Measurements from ENCODE around the gene PHLPP1.

DNA sequence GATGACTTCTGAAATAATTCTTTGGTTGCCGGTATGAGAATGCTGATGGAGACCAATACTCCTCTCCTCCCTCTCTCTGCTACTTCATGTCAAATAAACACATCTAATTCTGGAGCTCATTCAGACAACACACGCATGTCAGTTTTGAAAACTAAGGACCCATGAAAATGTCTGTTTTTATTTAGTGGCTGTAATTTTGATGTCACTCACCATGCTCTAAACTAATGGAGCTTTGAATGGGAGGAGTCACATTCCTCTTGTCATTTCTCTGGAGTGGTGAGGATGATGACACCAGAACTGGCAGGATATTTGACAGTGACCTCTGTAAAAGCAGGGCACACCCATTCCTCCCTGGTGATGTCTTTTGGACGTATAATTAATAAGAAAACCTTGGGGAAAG lies 163.0 kb downstream of the PHLPP1 start:
- TF ChIP-seq, protein P1, sequence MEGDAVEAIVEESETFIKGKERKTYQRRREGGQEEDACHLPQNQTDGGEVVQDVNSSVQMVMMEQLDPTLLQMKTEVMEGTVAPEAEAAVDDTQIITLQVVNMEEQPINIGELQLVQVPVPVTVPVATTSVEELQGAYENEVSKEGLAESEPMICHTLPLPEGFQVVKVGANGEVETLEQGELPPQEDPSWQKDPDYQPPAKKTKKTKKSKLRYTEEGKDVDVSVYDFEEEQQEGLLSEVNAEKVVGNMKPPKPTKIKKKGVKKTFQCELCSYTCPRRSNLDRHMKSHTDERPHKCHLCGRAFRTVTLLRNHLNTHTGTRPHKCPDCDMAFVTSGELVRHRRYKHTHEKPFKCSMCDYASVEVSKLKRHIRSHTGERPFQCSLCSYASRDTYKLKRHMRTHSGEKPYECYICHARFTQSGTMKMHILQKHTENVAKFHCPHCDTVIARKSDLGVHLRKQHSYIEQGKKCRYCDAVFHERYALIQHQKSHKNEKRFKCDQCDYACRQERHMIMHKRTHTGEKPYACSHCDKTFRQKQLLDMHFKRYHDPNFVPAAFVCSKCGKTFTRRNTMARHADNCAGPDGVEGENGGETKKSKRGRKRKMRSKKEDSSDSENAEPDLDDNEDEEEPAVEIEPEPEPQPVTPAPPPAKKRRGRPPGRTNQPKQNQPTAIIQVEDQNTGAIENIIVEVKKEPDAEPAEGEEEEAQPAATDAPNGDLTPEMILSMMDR (IDR thresholded peaks at IDR 0.05): no peak
- TF ChIP-seq POLR2A (IDR thresholded peaks at IDR 0.05) (no peak), POLR2AphosphoS5 (IDR thresholded peaks at IDR 0.05) (no peak)
